ENCODE measurements around the gene KCNQ1. TPM values are rescaled to one million over a fixed set of nuclear protein-coding genes. Genes with fewer than 3 reads are reported as not detected.

Gene KCNQ1
- total and polyA plus RNA-seq, 5 experiments from 2014 or later: 8.7 to 25.1 (median 22.9) TPM

- peaks cover 0 to 5% (median 0%) of the 10 kb centered on the region in 4 donors for H3K4me1 Mint-ChIP-seq
- POLR2A ChIA-PET: interaction anchor here (0.6 kb wide), 1 partner anchor 56 kb away, joined by 3 read pairs; no protein-coding TSS in a partner anchor
- H3K27ac Mint-ChIP-seq: no peak overlapping the region
- ATAC-seq: no peak
- H3K27me3 Mint-ChIP-seq: no peaks in the 10 kb centered on the region
- H3K36me3 Mint-ChIP-seq: peaks cover 17 to 28% (median 28%) of the 10 kb centered on the region in 3 donors
- no peak for DNase-seq
- peaks cover 0 to 23% (median 12%) of the 10 kb centered on the region in 9 donors for H3K9me3 Mint-ChIP-seq
- H3K4me3 Mint-ChIP-seq: no peak overlapping the region
These were observed 263.4 kb downstream of the KCNQ1 start for GRCh38 chr11:2708151-2708581.

- ATAC-seq: no peak
- no peak for DNase-seq
- POLR2A ChIA-PET: interaction anchor here (0.6 kb wide), 1 partner anchor 55 kb away, joined by 3 read pairs; no protein-coding TSS in a partner anchor
- Mint-ChIP-seq H3K27ac (no peak overlapping the region), H3K27me3 (no peaks in the 10 kb centered on the region), H3K36me3 (peaks cover 17 to 32% (median 28%) of the 10 kb centered on the region in 3 donors), H3K4me1 (peaks cover 0 to 5% (median 0%) of the 10 kb centered on the region in 4 donors), H3K4me3 (no peak overlapping the region), H3K9me3 (peaks cover 0 to 23% (median 12%) of the 10 kb centered on the region in 9 donors)
These were observed 264.0 kb downstream of the KCNQ1 start for GRCh38 chr11:2708757-2709281.

GRCh38 chr11:2709429-2709828 is 264.6 kb downstream of the KCNQ1 start:
- Mint-ChIP-seq H3K9me3 (peaks cover 0 to 23% (median 12%) of the 10 kb centered on the region in 9 donors), H3K27ac (no peak overlapping the region), H3K4me1 (peaks cover 0 to under 1% (median 0%) of the 10 kb centered on the region in 4 donors), H3K36me3 (peaks cover 17 to 30% (median 28%) of the 10 kb centered on the region in 3 donors), H3K4me3 (no peak overlapping the region), H3K27me3 (no peaks in the 10 kb centered on the region)
- POLR2A ChIA-PET: no interaction called here
- DNase-seq (no peak), ATAC-seq (no peak)

DNA sequence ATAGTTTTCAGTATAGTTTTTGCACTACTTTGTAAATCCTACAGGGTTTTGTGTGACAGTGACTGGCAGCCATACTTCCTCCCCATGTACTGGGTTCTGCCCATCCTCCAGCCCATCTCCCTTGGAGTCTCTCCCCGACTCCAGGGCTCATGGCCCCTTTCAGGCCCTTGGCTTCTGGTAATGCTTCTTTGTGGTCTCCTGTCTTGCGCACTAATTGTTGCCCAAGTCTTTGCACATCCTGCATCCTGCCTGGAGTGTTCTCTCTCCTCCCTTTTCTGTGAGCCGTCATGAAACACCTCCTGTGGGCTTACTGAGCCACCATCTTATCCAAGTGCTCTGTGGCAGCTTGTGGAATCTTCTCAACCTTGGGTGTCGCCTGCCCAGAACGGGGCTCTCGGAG is 266.4 kb downstream of the KCNQ1 start:
- H3K36me3 Mint-ChIP-seq: peaks cover 12 to 26% (median 25%) of the 10 kb centered on the region in 3 donors
- no peaks in the 10 kb centered on the region for H3K4me1 Mint-ChIP-seq
- H3K9me3 Mint-ChIP-seq: peaks cover 0 to 16% (median 12%) of the 10 kb centered on the region in 9 donors

DNA sequence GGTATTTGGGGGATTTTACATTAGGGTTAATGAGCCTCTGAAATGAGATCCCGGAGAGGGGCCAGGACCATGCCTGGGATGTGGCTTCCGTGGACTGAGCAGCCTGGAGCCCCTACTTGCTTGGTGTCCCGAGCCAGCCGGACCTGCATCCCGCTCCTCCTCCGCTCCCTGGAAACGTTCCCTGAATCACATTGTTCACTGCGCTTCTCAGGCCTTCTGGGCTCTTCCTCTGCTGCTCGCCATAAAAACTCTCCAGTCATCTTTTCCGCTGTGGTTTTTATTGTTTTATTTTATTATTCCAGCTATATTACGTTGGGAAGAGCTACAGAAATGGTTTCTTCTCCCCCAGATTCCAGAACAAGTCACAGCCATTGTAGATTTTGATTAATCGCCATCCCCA is 268.3 kb downstream of the KCNQ1 start:
- Mint-ChIP-seq H3K27ac (no peak overlapping the region), H3K9me3 (peaks cover 0 to 16% (median 12%) of the 10 kb centered on the region in 9 donors), H3K4me3 (no peak overlapping the region), H3K36me3 (peaks cover 12 to 25% (median 25%) of the 10 kb centered on the region in 3 donors), H3K27me3 (no peaks in the 10 kb centered on the region), H3K4me1 (no peaks in the 10 kb centered on the region)
- DNase-seq: no peak
- POLR2A ChIA-PET: no interaction called here
- no peak for ATAC-seq

More for the DNA sequence above, 266.4 kb downstream of the KCNQ1 start:
- ATAC-seq (no peak), DNase-seq (no peak)
- H3K27ac Mint-ChIP-seq: no peak overlapping the region
- POLR2A ChIA-PET: no interaction called here
- H3K27me3 Mint-ChIP-seq: no peaks in the 10 kb centered on the region
- no peak overlapping the region for H3K4me3 Mint-ChIP-seq

DNA sequence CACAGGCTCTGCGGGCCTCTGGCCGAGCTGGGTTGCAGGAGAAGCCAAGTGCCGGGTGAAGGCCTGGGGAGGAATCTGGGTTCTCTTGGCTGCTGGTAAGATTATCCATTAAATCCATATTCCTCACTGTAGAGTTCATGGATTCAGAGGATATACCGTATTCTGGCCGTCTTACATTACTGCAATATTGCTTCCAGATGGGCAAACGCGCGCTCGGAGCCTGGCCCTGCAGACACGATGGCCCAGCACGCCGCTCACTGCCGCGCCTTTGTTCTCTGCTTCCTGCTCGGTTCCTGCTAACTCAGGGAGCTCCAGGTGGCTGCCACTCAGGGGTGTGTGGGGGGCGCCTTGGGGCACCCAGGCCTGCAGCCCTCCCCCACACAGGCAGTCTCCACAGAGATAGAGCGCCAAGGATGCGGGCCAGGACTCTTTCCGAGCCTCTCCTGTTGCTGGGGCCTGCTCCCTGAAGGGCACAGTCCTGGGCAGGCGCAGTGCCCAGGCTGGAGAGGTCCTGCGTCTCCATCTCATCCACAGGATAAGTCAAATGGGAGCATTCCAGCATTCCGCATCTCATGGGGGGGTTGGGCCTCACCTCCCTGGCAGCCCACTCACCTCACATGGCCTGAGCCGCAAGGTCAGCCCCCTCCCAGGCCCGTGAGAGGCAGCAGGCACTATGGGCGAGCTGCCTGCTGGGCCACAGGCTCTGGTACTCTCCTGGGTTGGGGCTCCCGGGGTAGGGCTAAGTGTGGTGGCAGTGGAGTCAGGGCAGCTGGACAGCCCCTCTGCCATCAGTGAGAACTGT is 269.1 kb downstream of the KCNQ1 start:
- no peaks in the 10 kb centered on the region for H3K4me1 Mint-ChIP-seq
- H3K36me3 Mint-ChIP-seq: peaks cover 12 to 25% (median 19%) of the 10 kb centered on the region in 3 donors
- peak overlapping the region in 1 of 10 donors; percentile 84 for H3K27ac Mint-ChIP-seq
- no peak overlapping the region for H3K4me3 Mint-ChIP-seq
- peaks cover 0 to 16% (median 12%) of the 10 kb centered on the region in 9 donors for H3K9me3 Mint-ChIP-seq
- DNase-seq: no peak
- H3K27me3 Mint-ChIP-seq: no peaks in the 10 kb centered on the region
- POLR2A ChIA-PET: no interaction called here
- ATAC-seq: no peak

- H3K27me3 Mint-ChIP-seq: no peaks in the 10 kb centered on the region
- peaks cover 12 to 25% (median 18%) of the 10 kb centered on the region in 3 donors for H3K36me3 Mint-ChIP-seq
- POLR2A ChIA-PET: no interaction called here
- peak overlapping the region in 1 of 10 donors; percentile 84 for H3K27ac Mint-ChIP-seq
- DNase-seq (no peak), ATAC-seq (no peak)
- no peaks in the 10 kb centered on the region for H3K4me1 Mint-ChIP-seq
- H3K9me3 Mint-ChIP-seq: peaks cover 0 to 15% (median 11%) of the 10 kb centered on the region in 9 donors
- H3K4me3 Mint-ChIP-seq: no peak overlapping the region
These were observed 269.6 kb downstream of the KCNQ1 start for GRCh38 chr11:2714463-2714800.

GRCh38 chr11:2714871-2715270 is 270.1 kb downstream of the KCNQ1 start:
- no peak overlapping the region for H3K4me3 Mint-ChIP-seq
- no peaks in the 10 kb centered on the region for H3K4me1 Mint-ChIP-seq
- H3K9me3 Mint-ChIP-seq: peaks cover 0 to 10% (median 8%) of the 10 kb centered on the region in 9 donors
- POLR2A ChIA-PET: no interaction called here
- peak overlapping the region in 1 of 10 donors; percentile 47 for H3K27ac Mint-ChIP-seq
- ATAC-seq (no peak), DNase-seq (no peak)
- no peaks in the 10 kb centered on the region for H3K27me3 Mint-ChIP-seq
- peaks cover 8 to 20% (median 13%) of the 10 kb centered on the region in 3 donors for H3K36me3 Mint-ChIP-seq

GRCh38 chr11:2715716-2716350 is 271.0 kb downstream of the KCNQ1 start:
- peaks cover 0 to 12% (median 4%) of the 10 kb centered on the region in 3 donors for H3K36me3 Mint-ChIP-seq
- no peak for DNase-seq
- POLR2A ChIA-PET: no interaction called here
- no peaks in the 10 kb centered on the region for H3K27me3 Mint-ChIP-seq
- no peak overlapping the region for H3K4me3 Mint-ChIP-seq
- no peaks in the 10 kb centered on the region for H3K4me1 Mint-ChIP-seq
- peaks cover 0 to 4% (median 0%) of the 10 kb centered on the region in 9 donors for H3K9me3 Mint-ChIP-seq
- no peak overlapping the region for H3K27ac Mint-ChIP-seq
- no peak for ATAC-seq

DNA sequence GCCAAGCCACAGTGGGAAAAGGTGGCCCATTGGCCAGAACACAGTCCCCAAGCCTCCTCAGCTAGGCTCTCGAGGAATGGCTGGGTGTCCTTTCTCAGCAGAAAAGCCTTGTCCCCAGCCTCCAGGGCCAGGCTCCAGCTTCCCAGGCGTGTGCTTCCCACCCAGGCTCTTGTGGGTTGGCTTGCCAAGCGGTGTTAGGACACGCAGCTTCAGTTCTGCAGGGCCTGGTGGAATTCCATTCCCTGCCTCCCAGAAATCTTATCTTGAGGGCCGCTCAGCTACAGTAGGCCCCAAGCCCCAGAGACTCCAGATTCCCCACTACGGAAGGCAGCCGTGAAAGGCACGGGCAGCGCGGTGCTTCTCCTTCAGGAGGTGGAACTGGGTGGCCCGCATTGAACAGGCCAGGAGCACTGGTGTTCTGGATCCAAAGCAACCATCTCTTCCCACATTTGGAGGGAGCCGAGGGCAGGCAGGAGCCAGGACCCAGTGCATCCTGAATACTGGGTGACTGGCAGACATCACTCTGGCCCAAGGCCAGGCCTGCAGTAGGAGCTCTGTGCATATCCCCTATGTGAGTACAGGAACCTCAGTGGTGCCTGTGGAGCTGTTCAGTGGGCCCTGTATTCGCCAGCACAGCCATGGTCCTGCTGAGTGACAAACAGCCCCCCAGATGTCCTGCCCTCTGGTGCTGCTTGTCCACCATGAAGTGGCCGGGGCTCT is 271.7 kb downstream of the KCNQ1 start:
- Mint-ChIP-seq H3K27me3 (no peaks in the 10 kb centered on the region), H3K27ac (no peak overlapping the region), H3K4me1 (no peaks in the 10 kb centered on the region), H3K9me3 (no peaks in the 10 kb centered on the region), H3K36me3 (peaks cover 0 to 7% (median 0%) of the 10 kb centered on the region in 3 donors), H3K4me3 (no peak overlapping the region)
- DNase-seq: no peak
- POLR2A ChIA-PET: no interaction called here
- ATAC-seq: no peak

GRCh38 chr11:2717561-2718325 is 272.9 kb downstream of the KCNQ1 start:
- no peak overlapping the region for H3K4me3 Mint-ChIP-seq
- no peak for ATAC-seq
- H3K27ac Mint-ChIP-seq: peak overlapping the region in 2 of 10 donors; percentile 47 to 71
- H3K9me3 Mint-ChIP-seq: no peaks in the 10 kb centered on the region
- no peak for DNase-seq
- peaks cover 0 to 2% (median 0%) of the 10 kb centered on the region in 4 donors for H3K4me1 Mint-ChIP-seq
- no peaks in the 10 kb centered on the region for H3K27me3 Mint-ChIP-seq
- peaks cover 0 to 4% (median 0%) of the 10 kb centered on the region in 3 donors for H3K36me3 Mint-ChIP-seq
- POLR2A ChIA-PET: no interaction called here

Data from naive thymus-derived CD8-positive, alpha-beta T cell (primary cell).